HepG2 (cell line): Measurements from ENCODE around the gene ACSF3. TPM values are rescaled to one million over a fixed set of nuclear protein-coding genes. Genes with fewer than 3 reads are reported as not detected.
A peak's percentile ranks its signal among the peaks of the same experiment; 100 is the strongest.

ENCODE experiments used
- ARNT ChIP-seq: fragments of 450-650 bp; IDR thresholded peaks from 2 replicates; pipeline ENCODE4 v1.6.1; 2017
- CBX2 ChIP-seq, 2 experiments: fragments of 200-600 bp in 1 of 2; sonication (generic); formaldehyde crosslinking in 1 of 2; IDR thresholded peaks; 2 replicates each; pipeline versions ENCODE4 v1.7.0 to v1.8.1; 2018 to 2022; ENCODE audit warnings: low read depth in 2 of 2, low read length in 1 of 2, mild to moderate bottlenecking in 1 of 2, missing genetic modification reagents in 1 of 2
- CHD4 ChIP-seq: fragments of 200-600 bp; sonication (generic); IDR thresholded peaks from 2 replicates; pipeline ENCODE4 v1.7.0; 2017; ENCODE audit warnings: mild to moderate bottlenecking, low read length, borderline replicate concordance
- DNMT1 ChIP-seq: sonication (generic); formaldehyde crosslinking; IDR thresholded peaks from 2 replicates; pipeline ENCODE4 v1.5.1; 2020; ENCODE audit warnings: mild to moderate bottlenecking, missing genetic modification reagents
- ELF3 ChIP-seq: IDR thresholded peaks from 2 replicates; pipeline ENCODE4 v1.6.1; 2016; ENCODE audit warnings: missing genetic modification reagents, missing compliant biosample characterization
- JDP2 ChIP-seq: sonication (generic); formaldehyde crosslinking; IDR thresholded peaks from 2 replicates; pipeline ENCODE4 v1.8.1; 2022; ENCODE audit warnings: missing genetic modification reagents, borderline replicate concordance
- MTA3 ChIP-seq: sonication (generic); formaldehyde crosslinking; IDR thresholded peaks from 2 replicates; pipeline ENCODE4 v1.4.0; 2020; ENCODE audit warnings: missing genetic modification reagents
- MXI1 ChIP-seq: IDR thresholded peaks from 3 replicates; pipeline ENCODE4 v1.6.1; 2012; ENCODE audit warnings: low read depth, low read length, inconsistent platforms, borderline replicate concordance
- NAIF1 ChIP-seq: sonication (generic); formaldehyde crosslinking; IDR thresholded peaks from 2 replicates; pipeline ENCODE4 v1.5.0; 2020; ENCODE audit warnings: mild to moderate bottlenecking, missing genetic modification reagents, borderline replicate concordance
- PLRG1 ChIP-seq: fragments of 450-650 bp; conservative IDR thresholded peaks from 2 replicates; pipeline ENCODE4 v1.6.1; 2016
- POLR2AphosphoS5 ChIP-seq: IDR thresholded peaks from 2 replicates; pipeline ENCODE4 v1.6.1; 2012; ENCODE audit warnings: low read depth, low read length
- SETDB1 ChIP-seq: sonication (generic); formaldehyde crosslinking; IDR thresholded peaks from 2 replicates; pipeline ENCODE4 v1.5.1; 2020; ENCODE audit warnings: missing genetic modification reagents, mild to moderate bottlenecking, borderline replicate concordance
- TP53 ChIP-seq: sonication (generic); formaldehyde crosslinking; conservative IDR thresholded peaks from 2 replicates; pipeline ENCODE4 v1.4.0; 2020; ENCODE audit warnings: missing genetic modification reagents
- ZNF101 ChIP-seq: sonication (generic); formaldehyde crosslinking; IDR thresholded peaks from 2 replicates; pipeline ENCODE4 v1.4.0; 2020; ENCODE audit warnings: mild to moderate bottlenecking, low read depth, missing genetic modification reagents, borderline replicate concordance
- ZNF510 ChIP-seq: sonication (generic); formaldehyde crosslinking; IDR thresholded peaks from 2 replicates; pipeline ENCODE4 v1.4.0; 2020; ENCODE audit warnings: low read depth, mild to moderate bottlenecking, missing genetic modification reagents
- ZNF780A ChIP-seq: sonication (generic); formaldehyde crosslinking; IDR thresholded peaks from 2 replicates; pipeline ENCODE4 v1.8.0; 2022; ENCODE audit warnings: mild to moderate bottlenecking, missing genetic modification reagents, moderate library complexity
- ZSCAN30 ChIP-seq: sonication (generic); formaldehyde crosslinking; IDR thresholded peaks from 2 replicates; pipeline ENCODE4 v1.5.0; 2020; ENCODE audit warnings: mild to moderate bottlenecking, missing genetic modification reagents
- polyA plus RNA-seq, 8 experiments: library from polyadenylated mRNA; depleted of rRNA in 3 of 8; stranded (reverse) in 7 of 8; unstranded in 1 of 8; fragments of >200 nt; fragmentation: Illumina TruSeq in 4 of 8; extraction: Trizol in 4 of 8; gene quantifications; 2 replicates each; pipeline versions ENCODE4 v1.2.1 to v1.2.3, GENCODE V29; 2011 to 2016; ENCODE audit warnings: low read depth in 4 of 8, missing spikeins in 1 of 8, mixed read lengths in 1 of 8; ENCODE audit not compliant: insufficient read depth in 1 of 8
- total RNA-seq, 5 experiments: library from RNA; depleted of rRNA; stranded (reverse); fragments of >200 nt; fragmentation: Illumina TruSeq; extraction: Trizol; gene quantifications; 2 replicates each; pipeline ENCODE4 v1.2.3, GENCODE V29; 2016; ENCODE audit warnings: low read depth in 1 of 5
- TF ChIP-seq, protein P1 (sequence below): sonication (generic); formaldehyde crosslinking; IDR thresholded peaks from 2 replicates; pipeline ENCODE4 v1.4.0; 2020; ENCODE audit warnings: mild to moderate bottlenecking, missing genetic modification reagents, borderline replicate concordance
- TF ChIP-seq, protein P2 (sequence below), 2 experiments: IDR thresholded peaks; 2 replicates each; pipeline ENCODE4 v1.6.1; 2011 to 2012; ENCODE audit warnings: low read length in 2 of 2, borderline replicate concordance in 1 of 2, low read depth in 1 of 2, mild to moderate bottlenecking in 1 of 2, moderate library complexity in 1 of 2
- TF ChIP-seq, protein P3 (sequence below): sonication (generic); formaldehyde crosslinking; IDR thresholded peaks from 2 replicates; pipeline ENCODE4 v1.4.0; 2020; ENCODE audit warnings: missing genetic modification reagents, low read depth, mild to moderate bottlenecking, borderline replicate concordance
- TF ChIP-seq, protein P4 (sequence below): sonication (generic); formaldehyde crosslinking; IDR thresholded peaks from 2 replicates; pipeline ENCODE4 v1.8.1; 2023; ENCODE audit warnings: missing genetic modification reagents, mild to moderate bottlenecking, borderline replicate concordance

The ACSF3 gene
- total and polyA plus RNA-seq, 2 of the 13 experiments (the other 11 are each of a cell fraction or from before 2014, with no cell fraction given): 14.9 to 30.6 TPM

DNA sequence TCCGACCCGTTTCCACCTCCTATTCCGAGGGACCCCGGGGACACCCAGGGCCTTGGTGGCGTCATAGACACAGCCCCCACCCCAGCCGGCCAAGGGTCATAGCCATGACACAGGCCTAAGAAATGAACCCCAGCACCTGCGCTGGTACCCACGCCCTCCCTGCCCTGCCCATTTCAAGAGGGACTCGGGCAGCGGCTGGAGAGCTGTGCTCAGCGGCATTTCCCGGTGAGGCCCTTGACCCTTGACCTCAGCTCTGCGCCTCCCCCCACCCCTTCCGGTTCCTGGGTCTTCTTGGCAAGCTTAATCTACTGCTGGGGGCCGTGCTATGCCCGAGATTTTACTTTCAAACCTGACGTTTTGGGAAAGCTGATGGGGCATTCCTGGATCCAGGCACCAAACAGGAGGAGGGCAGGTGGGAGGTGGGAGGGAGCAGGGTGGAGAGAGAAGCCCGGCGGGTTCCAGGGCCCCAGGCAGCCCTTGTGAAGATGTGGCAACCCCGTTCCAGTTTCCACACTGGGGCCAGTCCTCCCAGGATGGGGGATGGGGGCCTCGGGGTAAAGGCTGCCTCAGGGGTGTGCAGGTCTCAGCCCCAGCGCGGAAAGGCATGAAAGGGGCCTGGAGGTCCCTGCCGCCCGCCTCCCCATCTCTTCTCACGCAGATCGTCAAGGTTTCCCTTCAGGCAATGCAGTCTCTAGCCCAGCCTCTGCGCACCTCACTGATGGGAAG is 106.6 kb downstream of the ACSF3 start, which contains the start of gene SLC22A31 (continued):
- no peak for TF ChIP-seq JDP2 (CRISPR knock-in tag)
- TF ChIP-seq DNMT1: no peak
- no peak for TF ChIP-seq PLRG1
- no peak for TF ChIP-seq SETDB1 (CRISPR knock-in tag)
- TF ChIP-seq, protein P1, sequence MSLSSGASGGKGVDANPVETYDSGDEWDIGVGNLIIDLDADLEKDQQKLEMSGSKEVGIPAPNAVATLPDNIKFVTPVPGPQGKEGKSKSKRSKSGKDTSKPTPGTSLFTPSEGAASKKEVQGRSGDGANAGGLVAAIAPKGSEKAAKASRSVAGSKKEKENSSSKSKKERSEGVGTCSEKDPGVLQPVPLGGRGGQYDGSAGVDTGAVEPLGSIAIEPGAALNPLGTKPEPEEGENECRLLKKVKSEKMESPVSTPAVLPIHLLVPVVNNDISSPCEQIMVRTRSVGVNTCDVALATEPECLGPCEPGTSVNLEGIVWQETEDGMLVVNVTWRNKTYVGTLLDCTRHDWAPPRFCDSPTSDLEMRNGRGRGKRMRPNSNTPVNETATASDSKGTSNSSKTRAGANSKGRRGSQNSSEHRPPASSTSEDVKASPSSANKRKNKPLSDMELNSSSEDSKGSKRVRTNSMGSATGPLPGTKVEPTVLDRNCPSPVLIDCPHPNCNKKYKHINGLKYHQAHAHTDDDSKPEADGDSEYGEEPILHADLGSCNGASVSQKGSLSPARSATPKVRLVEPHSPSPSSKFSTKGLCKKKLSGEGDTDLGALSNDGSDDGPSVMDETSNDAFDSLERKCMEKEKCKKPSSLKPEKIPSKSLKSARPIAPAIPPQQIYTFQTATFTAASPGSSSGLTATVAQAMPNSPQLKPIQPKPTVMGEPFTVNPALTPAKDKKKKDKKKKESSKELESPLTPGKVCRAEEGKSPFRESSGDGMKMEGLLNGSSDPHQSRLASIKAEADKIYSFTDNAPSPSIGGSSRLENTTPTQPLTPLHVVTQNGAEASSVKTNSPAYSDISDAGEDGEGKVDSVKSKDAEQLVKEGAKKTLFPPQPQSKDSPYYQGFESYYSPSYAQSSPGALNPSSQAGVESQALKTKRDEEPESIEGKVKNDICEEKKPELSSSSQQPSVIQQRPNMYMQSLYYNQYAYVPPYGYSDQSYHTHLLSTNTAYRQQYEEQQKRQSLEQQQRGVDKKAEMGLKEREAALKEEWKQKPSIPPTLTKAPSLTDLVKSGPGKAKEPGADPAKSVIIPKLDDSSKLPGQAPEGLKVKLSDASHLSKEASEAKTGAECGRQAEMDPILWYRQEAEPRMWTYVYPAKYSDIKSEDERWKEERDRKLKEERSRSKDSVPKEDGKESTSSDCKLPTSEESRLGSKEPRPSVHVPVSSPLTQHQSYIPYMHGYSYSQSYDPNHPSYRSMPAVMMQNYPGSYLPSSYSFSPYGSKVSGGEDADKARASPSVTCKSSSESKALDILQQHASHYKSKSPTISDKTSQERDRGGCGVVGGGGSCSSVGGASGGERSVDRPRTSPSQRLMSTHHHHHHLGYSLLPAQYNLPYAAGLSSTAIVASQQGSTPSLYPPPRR (CRISPR knock-in tag): peak; percentile 58; the same call in 1 of the 2 replicates
- TF ChIP-seq CHD4: no peak
- TF ChIP-seq ARNT: no peak
- TF ChIP-seq CBX2 (IDR thresholded peaks at IDR 0.05; ENCODE audit: low read depth, low read length): no peak
- TF ChIP-seq CBX2 (CRISPR knock-in tag; IDR thresholded peaks at IDR 0.05; ENCODE audit: low read depth): no peak
- TF ChIP-seq POLR2AphosphoS5: peak; percentile 67
- no peak for TF ChIP-seq NAIF1 (CRISPR knock-in tag)
- peak; percentile 80 for TF ChIP-seq ELF3 (CRISPR knock-in tag)
- TF ChIP-seq ZNF101 (CRISPR knock-in tag): no peak
- peak; percentile 29; the same call in 1 of the 3 replicates for TF ChIP-seq MXI1
- TF ChIP-seq, protein P2, sequence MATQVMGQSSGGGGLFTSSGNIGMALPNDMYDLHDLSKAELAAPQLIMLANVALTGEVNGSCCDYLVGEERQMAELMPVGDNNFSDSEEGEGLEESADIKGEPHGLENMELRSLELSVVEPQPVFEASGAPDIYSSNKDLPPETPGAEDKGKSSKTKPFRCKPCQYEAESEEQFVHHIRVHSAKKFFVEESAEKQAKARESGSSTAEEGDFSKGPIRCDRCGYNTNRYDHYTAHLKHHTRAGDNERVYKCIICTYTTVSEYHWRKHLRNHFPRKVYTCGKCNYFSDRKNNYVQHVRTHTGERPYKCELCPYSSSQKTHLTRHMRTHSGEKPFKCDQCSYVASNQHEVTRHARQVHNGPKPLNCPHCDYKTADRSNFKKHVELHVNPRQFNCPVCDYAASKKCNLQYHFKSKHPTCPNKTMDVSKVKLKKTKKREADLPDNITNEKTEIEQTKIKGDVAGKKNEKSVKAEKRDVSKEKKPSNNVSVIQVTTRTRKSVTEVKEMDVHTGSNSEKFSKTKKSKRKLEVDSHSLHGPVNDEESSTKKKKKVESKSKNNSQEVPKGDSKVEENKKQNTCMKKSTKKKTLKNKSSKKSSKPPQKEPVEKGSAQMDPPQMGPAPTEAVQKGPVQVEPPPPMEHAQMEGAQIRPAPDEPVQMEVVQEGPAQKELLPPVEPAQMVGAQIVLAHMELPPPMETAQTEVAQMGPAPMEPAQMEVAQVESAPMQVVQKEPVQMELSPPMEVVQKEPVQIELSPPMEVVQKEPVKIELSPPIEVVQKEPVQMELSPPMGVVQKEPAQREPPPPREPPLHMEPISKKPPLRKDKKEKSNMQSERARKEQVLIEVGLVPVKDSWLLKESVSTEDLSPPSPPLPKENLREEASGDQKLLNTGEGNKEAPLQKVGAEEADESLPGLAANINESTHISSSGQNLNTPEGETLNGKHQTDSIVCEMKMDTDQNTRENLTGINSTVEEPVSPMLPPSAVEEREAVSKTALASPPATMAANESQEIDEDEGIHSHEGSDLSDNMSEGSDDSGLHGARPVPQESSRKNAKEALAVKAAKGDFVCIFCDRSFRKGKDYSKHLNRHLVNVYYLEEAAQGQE (IDR thresholded peaks at IDR 0.05; ENCODE audit: borderline replicate concordance in 1 of 2, low read depth in 1 of 2, low read length in 2 of 2): no peak
- no peak for TF ChIP-seq ZSCAN30
- TF ChIP-seq MTA3: no peak
- TF ChIP-seq, protein P3, sequence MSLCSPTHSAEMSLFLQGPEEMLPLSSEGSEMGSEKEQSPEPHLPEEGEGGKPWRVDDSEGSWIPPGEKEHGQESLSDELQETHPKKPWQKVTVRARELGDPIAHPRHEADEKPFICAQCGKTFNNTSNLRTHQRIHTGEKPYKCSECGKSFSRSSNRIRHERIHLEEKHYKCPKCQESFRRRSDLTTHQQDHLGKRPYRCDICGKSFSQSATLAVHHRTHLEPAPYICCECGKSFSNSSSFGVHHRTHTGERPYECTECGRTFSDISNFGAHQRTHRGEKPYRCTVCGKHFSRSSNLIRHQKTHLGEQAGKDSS (CRISPR knock-in tag): no peak
- TF ChIP-seq ZNF510 (CRISPR knock-in tag): no peak
- TF ChIP-seq TP53: no peak
- TF ChIP-seq, protein P4, sequence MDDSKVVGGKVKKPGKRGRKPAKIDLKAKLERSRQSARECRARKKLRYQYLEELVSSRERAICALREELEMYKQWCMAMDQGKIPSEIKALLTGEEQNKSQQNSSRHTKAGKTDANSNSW (CRISPR knock-in tag): no peak
- no peak for TF ChIP-seq ZNF780A
